GM19455 (cell line): ENCODE results near the gene MDK.

Experiments used
- ATAC-seq: cut with Tn5 transposase; IDR thresholded peaks from one replicate; pipeline ENCODE4 v1.9.1; 2021; ENCODE audit not compliant: unreplicated experiment

Gene MDK

GRCh38 chr11:46347637-46348311, 33.7 kb upstream of the MDK start:
- ATAC-seq: no peak

- no peak for ATAC-seq
These were observed 32.7 kb upstream of the MDK start for GRCh38 chr11:46348566-46349401.

- ATAC-seq: no peak
These were observed 30.8 kb upstream of the MDK start for GRCh38 chr11:46350695-46351094.

GRCh38 chr11:46351148-46351547, 30.3 kb upstream of the MDK start:
- ATAC-seq: no peak

- ATAC-seq: no peak
These were observed 29.9 kb upstream of the MDK start for GRCh38 chr11:46351606-46352005.

DNA sequence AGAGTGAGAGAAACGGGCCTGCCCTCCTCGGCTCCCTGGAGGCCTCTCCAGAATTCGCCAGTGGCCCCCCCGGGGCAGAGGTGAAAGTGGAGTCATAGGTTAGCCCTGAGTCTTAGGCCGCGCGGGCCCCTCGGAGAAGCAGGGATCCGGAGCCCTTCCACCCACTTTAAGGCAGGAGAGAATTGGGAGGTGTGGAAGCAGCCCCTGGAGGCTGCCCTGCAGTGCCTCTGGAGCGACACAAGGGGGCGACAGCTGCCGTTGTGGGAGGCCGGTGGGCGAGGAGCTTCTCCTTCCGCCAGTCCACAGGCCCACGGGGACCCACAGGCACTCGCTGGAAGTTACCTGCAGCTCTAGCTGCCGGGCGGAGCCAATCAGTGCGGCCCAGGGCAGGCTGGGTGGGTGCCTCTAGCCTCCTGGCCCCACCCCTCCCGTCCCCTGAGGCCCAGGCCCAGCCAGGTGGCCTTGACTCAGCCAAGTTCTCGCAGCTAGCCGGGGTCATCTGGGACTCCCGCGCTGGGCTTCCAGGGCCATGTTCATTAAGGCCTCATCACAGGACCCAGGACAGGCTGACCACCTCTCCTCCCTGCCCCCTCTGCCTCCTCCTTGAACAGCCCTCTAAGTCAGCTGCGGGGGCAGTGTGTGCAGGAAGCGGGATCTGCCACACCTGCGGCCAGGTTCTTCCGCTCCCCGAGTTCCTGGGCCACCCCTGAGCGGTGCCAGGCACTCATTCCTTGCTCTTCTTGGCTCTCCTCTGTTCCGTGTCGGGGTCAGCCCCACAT, 29.2 kb upstream of the MDK start:
- ATAC-seq: no peak

DNA sequence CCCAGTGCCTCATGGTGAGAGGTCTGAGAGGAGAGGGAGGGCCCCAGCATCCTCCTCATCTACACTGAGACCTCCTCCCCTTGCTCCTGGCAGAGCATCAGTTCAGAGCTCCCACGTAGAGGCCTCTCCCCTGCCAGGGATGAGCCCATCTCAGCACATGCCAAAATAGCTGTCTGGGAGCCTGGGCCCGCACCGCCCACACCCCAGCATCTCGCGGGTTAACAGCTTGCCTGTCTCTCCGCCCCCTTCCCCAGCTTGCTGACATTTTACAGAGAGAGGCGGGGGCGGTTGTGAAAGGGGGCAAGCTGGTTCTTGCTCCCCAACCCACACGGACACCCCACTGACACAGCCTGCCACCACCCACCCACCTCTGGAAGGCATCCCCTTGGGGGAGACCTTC, 27.8 kb upstream of the MDK start:
- no peak for ATAC-seq

DNA sequence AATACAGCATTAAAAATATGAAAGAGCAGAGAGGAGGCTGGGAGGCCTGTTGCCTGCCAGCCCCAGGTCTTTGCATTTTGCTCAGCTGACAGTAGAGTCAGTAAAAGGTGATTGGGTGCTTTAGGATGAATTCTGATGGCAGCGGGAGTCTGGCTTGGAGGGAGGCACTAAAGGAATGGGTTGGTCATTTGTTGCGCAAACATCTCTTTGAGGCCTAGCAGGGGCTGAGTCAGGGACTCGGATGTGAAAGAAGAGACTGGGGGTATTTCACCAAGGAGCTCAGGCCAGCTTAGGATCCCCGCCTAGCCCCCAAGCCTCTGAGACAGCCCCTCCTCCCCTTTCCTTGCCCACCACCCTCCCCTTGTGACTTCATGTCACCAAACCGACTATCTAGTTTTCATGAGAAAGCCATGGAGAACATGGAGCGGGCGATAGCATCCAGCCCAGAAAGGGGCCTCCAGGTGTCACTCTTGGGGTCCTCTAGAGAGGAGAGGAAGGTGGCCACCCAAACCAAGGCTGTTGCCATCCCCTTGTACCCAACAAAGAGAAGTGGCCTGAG, 24.5 kb upstream of the MDK start:
- ATAC-seq: no peak

DNA sequence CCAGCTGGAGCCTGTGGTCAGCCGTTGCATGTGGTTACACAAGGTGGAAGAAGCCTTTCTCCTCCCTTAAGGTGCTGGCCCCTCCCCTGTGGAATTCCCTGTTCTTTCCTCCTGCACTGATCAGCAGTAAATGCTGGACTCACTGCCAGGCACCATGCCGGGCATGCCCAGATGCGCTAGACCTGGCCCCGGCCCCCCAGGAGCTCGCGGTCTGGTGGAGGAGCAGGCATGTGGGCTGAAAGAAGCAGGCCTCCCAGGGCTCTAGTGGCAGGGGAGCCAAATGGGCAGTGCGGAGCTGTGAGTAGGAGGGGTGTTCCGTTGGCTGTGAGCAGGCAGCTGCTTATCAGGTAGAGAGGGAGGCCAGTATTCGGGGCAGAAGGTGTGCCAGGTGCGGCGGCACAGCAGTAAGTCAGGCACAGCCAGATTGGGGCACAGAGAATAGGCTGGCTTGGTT, 24.0 kb upstream of the MDK start:
- no peak for ATAC-seq

DNA sequence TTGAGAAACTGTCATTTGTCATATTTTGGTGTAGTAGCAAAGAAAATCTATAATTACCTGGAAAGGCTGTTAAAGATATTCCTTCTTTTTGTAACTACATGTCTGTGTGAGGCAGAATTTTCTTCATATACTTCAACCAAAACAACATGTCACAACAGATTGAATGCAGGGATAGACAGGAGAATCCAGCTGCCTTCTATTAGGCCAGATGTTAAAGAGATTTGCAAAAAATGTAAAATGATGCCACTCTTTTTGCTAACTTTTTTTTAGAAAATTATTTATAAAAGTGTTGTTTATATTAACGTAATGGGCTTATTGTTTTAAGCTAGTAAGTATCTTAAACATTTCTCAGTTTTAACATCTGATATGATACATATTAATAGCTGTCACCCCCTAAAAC, 21.5 kb upstream of the MDK start:
- ATAC-seq: no peak

DNA sequence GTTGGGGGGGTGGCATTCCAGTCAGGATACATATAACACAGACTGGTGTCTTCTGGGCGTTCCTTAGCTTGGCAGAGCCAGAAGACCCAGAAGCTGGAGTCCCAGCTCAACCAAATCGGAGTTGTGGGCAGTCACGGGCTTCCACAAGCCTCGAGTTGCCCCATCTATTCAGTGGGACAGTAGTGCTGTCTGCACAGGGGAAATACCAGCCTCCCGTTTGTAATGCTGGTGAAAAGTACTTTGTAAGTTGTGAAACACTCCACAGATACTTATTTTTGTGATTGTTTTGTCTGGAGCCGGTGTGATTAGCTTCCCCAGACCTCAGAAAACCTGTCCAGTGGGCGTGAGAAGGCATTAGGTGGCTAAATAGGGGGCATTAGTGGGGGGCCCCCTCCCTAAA, 20.6 kb upstream of the MDK start:
- no peak for ATAC-seq

DNA sequence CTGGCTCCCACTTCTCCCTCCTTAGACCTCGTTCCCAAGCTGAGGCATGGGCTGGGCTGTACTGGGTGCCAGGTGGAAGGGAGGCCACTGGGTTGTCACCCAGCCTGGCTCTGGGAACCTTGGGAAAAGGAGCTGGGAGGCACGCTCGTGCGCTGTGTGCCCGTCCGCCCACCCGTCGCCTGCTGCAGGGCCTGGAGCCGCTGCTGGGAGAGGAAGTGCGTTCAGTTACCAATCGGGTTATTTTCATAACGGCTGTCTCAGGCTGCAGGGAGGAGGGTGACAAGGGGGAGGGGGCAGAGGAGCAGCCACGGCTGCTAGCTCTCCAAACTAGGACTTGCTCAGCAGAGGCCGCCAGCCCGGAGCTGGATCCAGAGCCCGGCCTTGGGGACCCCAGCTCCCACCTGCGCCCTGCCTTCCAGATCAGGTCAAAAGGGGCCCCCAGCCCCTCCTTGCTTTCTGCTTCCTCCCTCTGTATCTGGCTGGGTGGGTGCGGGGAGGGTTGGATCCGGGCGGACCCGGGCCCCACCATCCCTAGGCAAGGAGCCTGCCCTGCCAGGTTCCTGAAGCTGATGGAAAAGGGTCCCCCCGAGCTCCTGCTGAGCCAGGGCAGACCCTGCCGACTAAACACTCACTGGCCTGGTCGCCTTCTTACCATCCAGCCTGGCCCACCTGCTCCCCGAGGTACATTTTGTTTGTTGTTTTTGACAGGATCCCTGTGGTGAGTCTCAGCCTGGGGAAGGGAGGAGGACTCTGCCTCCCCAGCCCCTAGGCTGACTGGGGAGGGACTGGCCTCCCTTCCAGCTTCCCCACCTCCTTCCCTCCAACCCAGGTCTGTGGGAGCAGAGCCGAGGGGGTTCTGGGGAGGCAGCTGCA, 19.9 kb upstream of the MDK start:
- ATAC-seq: peak; percentile 84

GRCh38 chr11:46362156-46363030, 19.1 kb upstream of the MDK start:
- no peak for ATAC-seq

DNA sequence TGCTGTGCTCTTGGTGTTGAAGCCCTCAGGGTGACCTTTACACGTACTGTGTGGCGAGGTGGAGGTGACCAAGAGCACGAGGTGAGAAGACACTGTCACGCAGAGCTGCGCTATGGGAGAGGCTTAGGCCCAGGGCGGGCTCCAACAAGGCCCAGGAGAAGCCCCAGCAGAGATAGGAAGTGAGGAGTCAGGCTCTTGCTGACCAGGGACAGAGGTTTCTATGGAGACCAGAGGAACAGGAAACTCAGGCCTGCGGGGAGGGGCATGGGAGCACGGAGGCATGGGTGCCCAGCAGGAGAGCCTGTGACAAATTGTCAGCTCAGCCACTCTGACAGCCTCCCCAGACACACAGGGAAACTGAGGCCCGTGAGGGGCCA, 18.4 kb upstream of the MDK start:
- no peak for ATAC-seq

DNA sequence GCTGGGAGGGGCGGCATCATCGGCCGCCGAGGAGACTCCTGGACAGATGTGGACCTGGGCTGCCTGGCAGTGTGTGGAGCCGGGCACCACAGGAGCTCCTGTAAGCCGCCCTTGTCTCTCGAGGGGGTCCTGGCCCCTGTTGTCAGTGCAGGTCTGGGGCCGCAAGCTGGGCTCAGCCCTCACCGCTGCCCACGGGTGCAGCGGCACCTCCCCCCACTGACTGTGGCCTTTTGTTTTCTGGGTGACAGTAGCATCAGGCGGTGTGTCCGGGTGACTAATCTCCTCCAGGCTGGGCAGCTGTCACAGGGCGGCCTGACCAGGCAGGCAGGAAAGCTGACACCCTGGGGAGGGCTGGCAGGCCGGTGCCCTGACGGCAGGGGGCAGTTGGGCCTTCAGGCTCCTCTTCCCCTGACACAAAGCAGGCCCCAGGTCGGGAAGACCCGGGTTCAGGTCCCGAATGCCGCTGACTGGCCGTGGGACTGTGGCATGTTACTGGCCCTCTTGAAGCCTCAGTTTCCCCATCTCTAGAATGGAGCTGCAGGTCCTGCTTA, 17.9 kb upstream of the MDK start:
- no peak for ATAC-seq

DNA sequence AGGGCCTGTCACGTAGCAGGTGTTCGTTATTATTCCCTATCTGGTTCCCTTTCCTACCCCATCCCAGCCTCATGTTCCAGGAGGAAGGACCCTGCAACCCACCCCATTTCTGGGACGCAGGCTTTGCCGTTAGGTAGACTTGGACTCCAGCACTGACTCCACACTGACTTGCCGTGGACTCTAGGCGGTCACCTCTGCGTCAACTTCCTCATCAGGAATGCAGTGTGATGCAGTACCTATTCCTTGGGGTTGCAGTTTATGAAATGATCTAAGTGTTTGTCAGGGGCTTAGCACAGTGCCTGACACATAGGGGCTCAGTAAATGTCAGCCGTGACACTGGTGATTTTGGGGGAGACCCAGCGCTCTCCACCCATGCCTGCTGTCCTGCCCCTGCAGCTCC, 17.4 kb upstream of the MDK start:
- ATAC-seq: no peak

- no peak for ATAC-seq
These were observed 16.7 kb upstream of the MDK start for GRCh38 chr11:46364791-46365190.

DNA sequence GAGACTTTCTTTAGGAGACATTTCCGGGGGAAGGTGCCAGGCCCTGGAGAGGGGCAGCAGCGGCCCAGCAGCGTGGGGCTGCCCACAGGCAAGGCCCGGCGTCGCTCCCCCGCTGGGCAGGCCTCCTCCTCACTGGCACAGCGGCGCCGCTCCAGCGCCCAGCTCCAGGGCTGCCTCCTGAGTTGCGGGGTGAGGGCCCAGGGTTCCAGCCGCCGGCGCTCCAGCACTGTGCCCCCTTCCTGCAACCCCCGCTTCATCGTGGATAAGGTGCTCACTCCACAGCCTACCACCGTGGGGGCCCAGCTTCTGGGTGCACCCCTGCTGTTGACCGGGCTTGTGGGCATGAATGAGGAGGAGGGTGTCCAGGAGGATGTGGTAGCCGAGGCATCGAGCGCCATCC, 15.2 kb upstream of the MDK start:
- no peak for ATAC-seq

- ATAC-seq: no peak
These were observed 14.8 kb upstream of the MDK start for GRCh38 chr11:46366661-46367161.
